Hepatic stellate cell (primary cell): ENCODE results near the gene WWOX.
"Not testable (repeated sequence)": the region's sequence is repeated elsewhere in the genome, so short reads cannot be mapped to it uniquely, and the experiment has no call there.

Source experiments
- DNase-seq: peaks from one replicate; pipeline ENCODE4 v3.0.0; 2011; ENCODE audit warnings: low spot score

Gene WWOX

GRCh38 chr16:79026117-79026516, 926.7 kb downstream of the WWOX start:
- DNase-seq, result no peak

- DNase-seq, result no peak
These were observed 937.1 kb downstream of the WWOX start for GRCh38 chr16:79036541-79036940.

DNA sequence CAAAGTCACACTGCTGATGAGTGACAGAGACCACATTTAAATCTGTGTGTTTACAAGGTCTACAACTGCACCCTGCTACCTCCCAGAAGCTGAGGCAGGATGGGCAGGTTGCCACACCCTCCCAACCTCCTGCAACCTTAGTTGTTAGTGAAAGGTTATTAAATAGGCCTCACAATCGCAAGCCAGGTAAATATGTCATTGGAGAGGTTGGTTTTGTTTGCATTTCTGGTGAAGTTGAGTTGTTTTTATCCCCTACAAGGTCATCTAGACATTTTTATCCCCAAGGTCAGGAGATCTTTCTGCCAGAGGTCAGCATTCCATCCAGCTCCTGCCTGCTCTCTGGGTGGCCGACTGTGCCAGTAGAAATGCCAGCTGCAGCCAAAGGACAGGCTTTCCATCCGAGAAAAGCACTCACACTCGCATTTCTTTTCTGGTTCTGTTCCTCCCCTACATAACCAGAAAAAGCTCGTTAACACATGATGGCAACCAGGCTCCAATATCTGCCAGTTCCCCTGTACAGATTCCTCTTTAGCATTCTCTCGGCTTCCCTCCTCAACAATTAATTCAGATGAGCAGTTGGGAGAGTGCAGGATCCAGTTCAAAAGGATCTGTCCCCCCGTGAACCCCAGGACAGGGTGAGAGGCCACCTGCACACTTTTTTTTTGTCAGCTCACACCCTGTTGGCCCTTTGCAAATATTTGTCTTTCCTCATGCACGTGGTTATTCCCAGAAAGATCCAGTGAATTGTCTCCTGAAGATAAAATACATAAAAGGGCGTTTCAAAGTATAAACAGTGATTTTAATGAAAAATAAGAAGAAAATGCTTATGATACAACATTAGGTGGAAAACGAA, 938.3 kb downstream of the WWOX start:
- no peak for DNase-seq

GRCh38 chr16:79041206-79041605, 941.8 kb downstream of the WWOX start:
- no peak for DNase-seq

DNA sequence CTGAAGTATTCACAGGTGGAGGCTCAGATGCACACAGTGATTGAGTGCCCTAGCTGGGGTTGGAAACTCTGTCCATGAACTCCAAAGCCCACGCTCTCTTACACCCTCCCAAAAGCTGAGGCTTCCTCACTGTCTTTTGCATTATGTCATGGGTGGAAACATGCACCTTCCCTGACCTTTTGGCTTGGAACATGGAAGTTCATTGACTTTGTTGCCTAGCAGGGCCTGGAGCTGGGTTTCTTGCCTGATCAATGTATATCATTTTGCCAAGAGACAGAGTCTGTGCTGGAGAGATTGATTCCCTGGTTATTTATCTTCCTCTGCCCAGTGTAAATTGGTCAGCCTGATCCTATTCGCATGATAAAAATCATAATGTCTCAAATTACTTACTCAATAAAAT, 942.7 kb downstream of the WWOX start:
- DNase-seq, result no peak

DNA sequence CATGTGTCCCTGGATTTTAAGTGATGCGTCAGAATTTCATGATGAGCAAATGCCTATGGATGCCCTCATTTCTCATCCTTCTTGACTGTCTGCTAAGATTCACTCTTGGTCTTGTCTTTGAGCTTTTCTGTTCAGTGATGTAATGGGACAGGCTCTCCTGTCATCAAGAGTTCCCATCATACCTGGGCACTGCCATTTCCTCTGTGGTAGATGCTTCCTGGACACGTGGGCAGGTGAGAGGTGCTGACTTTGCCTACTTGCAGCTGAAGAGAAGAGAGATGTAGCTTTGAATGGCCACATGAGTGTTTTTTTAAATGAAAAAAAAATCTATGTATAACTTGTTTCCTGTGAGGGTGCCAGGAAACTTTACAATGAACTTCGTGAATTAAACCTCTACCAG, 943.4 kb downstream of the WWOX start:
- DNase-seq, result no peak

- DNase-seq, result no peak
These were observed 945.7 kb downstream of the WWOX start for GRCh38 chr16:79045191-79045590.

- DNase-seq, result no peak
These were observed 947.9 kb downstream of the WWOX start for GRCh38 chr16:79047337-79047736.

GRCh38 chr16:79049040-79049439, 949.6 kb downstream of the WWOX start:
- no peak for DNase-seq

DNA sequence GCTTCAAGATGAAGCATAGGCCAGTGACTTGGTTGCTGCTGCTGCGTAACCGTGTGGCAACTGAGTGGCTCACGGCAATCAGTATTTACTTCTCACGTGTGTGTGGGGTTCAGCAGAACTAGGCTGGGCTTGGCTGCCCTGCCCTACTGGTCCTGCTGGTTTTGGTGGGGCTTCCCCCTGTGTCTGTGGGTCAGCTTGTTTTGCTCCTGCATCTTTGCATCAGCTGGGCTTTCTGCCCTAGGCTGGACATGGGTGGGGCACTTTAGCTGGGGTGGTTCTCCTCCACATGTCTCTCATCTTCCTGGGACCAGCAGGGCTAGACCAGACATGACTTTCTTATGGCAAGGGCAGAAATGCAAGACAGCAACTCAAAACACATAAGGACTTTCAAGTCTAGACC, 950.6 kb downstream of the WWOX start:
- no peak for DNase-seq

GRCh38 chr16:79051313-79051712, 951.9 kb downstream of the WWOX start:
- DNase-seq, result no peak

DNA sequence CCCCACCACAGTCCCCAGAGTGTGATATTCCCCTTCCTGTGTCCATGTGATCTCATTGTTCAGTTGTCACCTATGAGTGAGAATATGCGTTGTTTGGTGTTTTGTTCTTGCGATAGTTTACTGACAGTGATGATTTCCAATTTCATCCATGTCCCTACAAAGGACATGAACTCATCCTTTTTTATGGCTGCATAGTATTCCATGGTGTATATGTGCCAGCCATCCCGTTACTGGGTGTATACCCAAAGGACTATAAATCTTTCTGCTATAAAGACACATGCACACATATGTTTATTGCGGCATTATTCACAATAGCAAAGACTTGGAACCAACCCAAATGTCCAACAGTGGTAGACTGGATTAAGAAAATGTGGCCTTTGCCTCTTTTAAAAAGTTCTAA, 952.7 kb downstream of the WWOX start:
- DNase-seq, result not testable (repeated sequence)

DNA sequence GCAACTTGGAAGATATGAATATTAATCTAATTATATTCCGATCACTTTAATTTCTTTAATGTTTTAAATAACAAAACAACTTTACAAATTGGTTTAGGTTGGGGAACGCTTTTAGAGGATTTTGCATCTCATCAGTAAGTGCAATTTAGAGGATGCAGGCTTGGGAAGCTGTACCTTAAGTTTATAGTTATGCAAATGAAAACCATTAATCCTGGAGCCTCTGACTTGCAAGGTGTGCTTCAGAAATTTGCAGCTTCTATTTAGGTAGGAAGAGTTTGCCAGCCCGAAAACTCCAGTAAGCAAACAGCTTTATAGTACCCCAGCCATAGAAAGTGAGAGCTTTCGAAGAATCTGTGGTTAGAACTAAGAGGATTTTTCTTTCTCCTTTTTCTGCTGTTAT, 954.1 kb downstream of the WWOX start:
- DNase-seq, result no peak

DNA sequence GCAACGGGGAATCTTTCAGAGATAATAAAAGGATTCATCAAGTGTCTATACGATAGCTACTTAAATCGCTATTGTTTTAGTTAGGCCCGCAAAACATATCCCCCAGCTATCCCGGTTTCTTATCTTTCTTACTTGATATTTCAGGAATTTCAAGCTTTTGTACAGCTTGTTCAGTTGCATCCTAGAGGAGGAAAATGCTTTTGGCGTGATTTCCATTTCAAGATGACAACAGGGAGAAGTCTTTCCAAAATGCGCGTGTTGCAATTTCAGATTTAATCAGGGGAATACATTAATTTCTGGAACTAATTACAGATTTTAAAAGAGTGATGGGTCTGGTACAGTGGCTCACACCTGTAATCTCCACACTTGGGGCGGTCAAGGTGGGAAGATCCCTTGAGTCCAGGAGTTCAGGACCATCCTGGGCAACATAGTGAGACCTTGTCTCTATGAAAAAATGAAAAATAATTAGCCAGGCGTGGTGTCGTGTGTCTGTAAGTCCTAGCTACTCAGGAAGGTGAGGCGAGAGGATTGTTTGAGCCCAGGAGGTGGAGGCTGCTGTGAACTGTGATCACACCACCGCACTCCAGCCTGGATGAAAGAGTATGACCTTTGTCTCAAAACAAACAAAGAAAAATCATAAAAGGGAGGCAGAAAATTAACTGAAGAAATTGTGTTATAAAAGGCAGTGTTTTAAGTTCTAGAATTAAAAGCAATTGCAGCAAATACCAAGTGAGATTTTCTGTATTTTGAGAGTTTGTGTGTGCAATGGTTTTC, 954.9 kb downstream of the WWOX start:
- DNase-seq, result no peak

GRCh38 chr16:79055251-79055970, 956.0 kb downstream of the WWOX start:
- DNase-seq, result no peak

- no peak for DNase-seq
These were observed 961.7 kb downstream of the WWOX start for GRCh38 chr16:79061181-79061580.

DNA sequence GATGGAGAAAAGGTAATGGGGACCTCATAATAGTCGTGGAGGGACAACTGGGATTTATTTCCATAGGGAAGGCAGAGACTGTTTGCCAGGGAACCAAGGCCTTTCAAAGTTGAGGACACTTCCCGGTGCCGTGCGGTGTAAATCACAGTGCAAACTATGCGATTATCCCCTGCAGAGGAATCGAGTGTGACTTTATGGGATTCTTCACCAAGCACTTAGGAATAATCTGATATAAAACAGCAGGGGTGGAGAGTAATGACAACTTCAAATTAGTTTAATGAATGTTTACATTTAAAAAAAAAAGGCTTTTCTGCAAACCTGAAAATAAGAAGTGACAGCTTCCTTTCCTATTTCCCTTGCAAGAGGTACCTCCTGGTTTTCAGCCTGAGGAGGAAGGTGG, 962.9 kb downstream of the WWOX start:
- no peak for DNase-seq

- no peak for DNase-seq
These were observed 963.4 kb downstream of the WWOX start for GRCh38 chr16:79062821-79063220.

- DNase-seq, result no peak
These were observed 965.0 kb downstream of the WWOX start for GRCh38 chr16:79064256-79064972.

DNA sequence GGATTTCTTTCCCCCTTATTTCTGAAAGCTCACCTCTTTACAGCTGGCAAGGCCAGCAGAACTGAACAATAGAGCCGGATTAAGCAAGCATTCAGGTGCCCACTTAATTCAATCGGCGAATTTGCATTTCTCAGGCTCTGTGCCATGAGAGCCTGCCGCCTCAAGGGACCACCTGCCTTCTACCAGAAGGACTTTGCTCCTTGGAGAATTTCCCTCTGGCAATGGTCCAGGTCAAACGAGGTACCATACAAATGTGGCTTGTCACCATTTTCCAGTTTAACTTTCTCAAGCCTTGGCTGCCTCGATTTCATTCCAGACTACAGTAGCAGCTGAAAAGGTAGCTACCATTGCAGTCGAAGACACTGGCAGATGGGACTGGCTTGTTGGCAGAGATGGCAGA, 967.1 kb downstream of the WWOX start:
- DNase-seq, result no peak

DNA sequence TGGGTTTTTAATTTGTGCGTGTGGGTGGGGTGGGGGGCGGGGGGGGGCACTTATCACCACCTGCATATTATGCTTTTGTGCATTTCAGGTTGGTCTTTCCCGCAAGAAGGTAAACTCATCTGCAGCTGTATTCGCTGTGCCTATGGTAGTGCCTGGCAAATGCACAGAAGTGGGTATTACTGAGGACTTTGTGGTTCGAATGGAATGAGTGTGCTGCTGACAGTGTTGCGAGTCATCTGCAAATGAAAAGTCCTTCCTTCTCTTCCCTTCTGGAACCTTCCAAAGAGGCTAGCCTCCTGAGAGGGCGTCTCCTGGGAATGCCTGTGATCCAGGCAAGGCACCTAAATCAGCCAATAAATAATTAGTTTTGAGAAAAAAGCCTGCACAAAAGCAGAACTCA, 968.1 kb downstream of the WWOX start:
- no peak for DNase-seq

DNA sequence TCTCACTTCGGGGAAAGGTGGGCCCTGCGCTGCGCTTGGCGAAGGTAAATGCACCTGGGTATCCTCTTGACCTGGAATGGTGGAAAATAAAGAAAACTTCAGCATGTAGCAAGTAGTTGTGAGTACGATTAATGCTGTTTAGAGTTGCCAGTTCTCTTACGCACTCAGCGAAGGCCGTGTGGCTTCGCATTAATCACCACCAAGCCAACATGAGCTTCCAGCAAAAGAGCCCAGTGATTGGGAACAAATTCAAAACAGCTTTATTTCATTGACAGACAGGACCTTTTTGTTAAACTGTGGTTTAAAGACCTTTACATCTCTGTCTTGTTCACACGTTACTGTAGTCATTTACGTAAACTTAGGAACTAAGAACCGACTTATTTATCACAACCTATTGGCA, 969.7 kb downstream of the WWOX start:
- DNase-seq, result no peak
